GM12891 (cell line): Measurements from ENCODE around the gene DNMT1.

Source experiments
- DNase-seq: peaks from one replicate; pipeline ENCODE4 v3.0.0; 2011; ENCODE audit warnings: low spot score; ENCODE audit not compliant: insufficient read length
- FAIRE-seq: peaks from 2 replicates; lab custom pipeline; 2011; peaks lifted over from hg19 to GRCh38; lab: Jason Lieb, UNC
- PAX5 ChIP-seq: IDR thresholded peaks from 2 replicates; pipeline ENCODE4 v1.6.1; 2011; ENCODE audit warnings: low read length, moderate library complexity, mild to moderate bottlenecking; ENCODE audit not compliant: insufficient read depth, severe bottlenecking
- POLR2A ChIP-seq: IDR thresholded peaks from 2 replicates; pipeline ENCODE4 v1.6.1; 2011; ENCODE audit warnings: low read depth, low read length, control low read depth
- POLR2AphosphoS5 ChIP-seq: IDR thresholded peaks from 2 replicates; pipeline ENCODE4 v1.6.1; 2011; ENCODE audit warnings: low read depth, low read length, control low read depth
- POU2F2 ChIP-seq: IDR thresholded peaks from 2 replicates; pipeline ENCODE4 v1.6.1; 2011; ENCODE audit warnings: low read depth, mild to moderate bottlenecking, control low read depth, low read length, moderate library complexity
- SPI1 ChIP-seq: IDR thresholded peaks from 2 replicates; pipeline ENCODE4 v1.6.1; 2011; ENCODE audit warnings: low read depth, low read length, control low read depth
- TAF1 ChIP-seq: IDR thresholded peaks from 2 replicates; pipeline ENCODE4 v1.6.1; 2011; ENCODE audit warnings: low read depth, low read length, control low read depth

Gene DNMT1

DNA sequence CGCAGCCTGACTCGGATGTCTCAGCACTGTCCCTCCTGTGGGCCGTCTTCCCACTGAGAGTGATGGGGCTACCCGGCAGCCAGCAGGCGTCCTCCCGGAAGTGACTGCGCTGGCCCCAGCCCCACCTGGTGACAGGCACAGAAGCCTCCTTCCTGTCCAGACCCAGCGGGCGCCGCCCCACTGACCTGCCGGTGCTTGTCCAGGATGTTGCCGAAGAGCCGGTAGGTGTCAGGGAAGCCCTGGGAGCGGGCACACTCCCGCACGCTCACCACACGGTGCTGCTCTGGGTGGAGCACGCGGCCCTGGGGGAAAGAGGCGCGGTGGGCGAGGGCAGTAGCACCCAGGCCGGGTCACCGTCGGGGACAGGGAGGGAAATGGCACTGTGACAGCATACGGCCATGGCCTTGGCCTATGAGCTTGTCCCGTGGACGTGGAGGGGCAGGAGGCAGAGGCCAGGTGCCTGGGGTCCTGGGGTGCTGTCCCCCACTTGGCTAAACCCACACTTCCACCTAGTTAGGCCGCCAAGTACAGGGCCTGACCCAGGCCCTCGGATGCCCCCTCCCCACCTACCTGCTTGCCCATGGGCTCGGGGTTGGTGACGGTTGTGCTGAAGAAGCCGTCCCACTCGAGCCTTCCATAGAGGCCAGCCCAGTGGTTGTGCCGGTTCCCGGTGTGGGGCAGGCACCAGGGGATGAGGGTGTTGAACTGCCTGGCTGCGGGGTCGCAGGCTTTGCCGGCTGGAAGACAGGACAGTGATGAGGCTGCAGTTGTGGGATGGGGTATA is 59.0 kb downstream of the DNMT1 start:
- DNase-seq (no peak), FAIRE-seq (no peak)
- no peak for TF ChIP-seq POLR2A
- no peak for TF ChIP-seq POU2F2
- no peak for TF ChIP-seq TAF1

DNA sequence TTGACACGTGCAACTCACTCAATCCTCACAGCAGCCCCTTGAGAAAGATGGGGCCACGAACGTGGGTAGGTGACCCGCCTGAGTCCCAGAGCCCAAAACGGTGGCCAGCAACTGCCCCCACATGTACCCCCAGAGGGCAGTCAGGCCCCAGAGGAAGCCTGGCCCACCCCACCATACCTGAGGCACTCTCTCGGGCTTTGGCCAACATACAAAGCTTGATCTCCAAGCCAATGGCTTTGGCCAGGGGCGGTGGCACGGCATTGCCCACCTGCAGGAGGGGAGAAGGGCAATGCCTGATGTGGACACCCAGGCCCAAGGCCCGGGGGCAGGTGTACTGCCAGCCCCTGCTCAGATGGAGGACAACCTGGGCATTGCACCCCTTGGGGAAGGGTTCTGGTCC is 60.7 kb downstream of the DNMT1 start:
- FAIRE-seq (no peak), DNase-seq (no peak)
- no peak for TF ChIP-seq TAF1
- no peak for TF ChIP-seq POLR2AphosphoS5
- TF ChIP-seq SPI1, result no peak
- no peak for TF ChIP-seq PAX5
- no peak for TF ChIP-seq POLR2A
- TF ChIP-seq POU2F2, result no peak

DNA sequence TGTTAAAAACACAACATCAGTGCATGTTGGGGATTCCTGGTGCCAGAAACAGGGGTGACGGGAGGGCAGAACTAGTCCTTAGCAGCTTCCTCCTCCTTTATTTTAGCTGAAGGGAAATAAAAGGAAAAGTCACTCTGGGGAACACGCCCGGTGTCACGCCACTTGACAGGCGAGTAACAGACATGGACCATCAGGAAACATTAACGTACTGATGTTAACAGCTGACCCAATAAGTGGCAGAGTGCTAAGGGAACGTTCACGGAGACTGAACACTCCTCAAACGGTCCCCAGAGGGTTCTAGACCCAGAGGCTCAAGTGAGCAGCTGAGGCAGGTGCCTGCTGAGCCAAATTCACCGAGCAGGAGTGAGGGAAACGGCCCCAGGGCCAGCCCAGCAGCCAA is 61.2 kb downstream of the DNMT1 start:
- FAIRE-seq (no peak), DNase-seq (no peak)
- TF ChIP-seq PAX5, result no peak
- no peak for TF ChIP-seq TAF1
- TF ChIP-seq POU2F2, result no peak
- TF ChIP-seq POLR2AphosphoS5, result no peak

DNA sequence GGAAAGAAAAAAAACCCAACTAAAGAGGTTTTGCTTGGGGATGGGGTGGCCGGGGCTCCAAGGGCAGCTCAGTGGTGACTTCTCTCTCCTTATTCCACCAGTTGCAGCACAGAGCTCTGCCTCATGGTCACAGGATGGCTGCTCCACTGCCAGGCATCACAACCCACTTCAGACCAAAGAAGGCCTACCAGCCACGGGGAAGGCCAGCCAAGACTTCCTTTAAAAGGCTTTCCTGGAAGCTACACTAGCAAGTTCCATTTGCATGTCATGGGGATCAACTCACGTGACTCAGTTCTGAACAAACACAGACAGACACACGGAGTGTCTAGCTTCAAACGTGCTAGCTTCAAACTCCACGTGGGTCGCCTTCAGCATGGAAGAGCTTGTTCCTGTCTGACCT is 61.8 kb downstream of the DNMT1 start:
- FAIRE-seq, result no peak
- DNase-seq, result no peak
- TF ChIP-seq PAX5 (no peak), POLR2A (no peak), POU2F2 (no peak), POLR2AphosphoS5 (no peak), TAF1 (no peak), SPI1 (no peak)

DNA sequence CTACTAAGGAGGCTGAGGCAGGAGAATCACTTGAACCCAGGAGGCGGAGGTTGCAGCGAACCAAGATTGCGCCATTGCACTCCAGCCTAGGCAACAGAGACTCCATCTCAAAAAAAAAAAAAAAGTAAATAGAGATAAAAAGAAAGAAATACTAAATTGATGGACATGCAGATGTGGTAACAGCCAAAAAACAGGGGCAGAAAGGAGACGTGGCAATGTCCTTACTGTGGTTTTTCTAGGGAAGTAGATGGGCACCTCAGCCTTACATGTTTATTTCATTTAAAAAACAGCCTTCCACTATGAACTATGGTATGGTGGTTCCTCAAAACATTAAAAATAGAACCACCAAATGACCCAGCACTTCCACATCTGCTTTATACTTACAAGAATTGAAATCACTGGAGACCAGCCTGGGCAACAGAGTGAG is 68.5 kb downstream of the DNMT1 start:
- no peak for TF ChIP-seq POLR2AphosphoS5
- 0 out of 2 replicates have a peak, but pooled peaks have one; percentile 1 for TF ChIP-seq SPI1
- TF ChIP-seq PAX5, result no peak
- DNase-seq (no peak), FAIRE-seq (no peak)

DNA sequence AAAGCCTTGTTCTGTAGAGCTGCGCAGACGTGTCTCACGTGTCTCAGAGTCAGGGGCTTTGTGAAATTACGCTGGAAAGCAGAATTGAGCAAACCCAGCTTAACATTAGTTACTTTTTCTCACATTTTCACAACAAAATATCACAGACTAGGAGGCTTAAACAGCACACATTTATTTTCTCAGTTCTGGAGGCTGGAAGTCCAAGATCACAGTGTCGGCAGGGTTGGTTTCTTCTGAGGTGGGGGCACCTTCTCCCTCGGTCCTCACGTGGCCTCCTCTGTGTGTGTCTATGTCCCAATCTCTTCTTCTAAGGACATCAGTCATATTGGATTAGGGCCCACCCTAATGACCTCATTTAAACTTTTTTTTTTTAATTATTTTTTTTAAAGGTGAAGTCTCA is 70.3 kb downstream of the DNMT1 start:
- FAIRE-seq (no peak), DNase-seq (no peak)
- TF ChIP-seq POU2F2 (no peak), PAX5 (no peak)

DNA sequence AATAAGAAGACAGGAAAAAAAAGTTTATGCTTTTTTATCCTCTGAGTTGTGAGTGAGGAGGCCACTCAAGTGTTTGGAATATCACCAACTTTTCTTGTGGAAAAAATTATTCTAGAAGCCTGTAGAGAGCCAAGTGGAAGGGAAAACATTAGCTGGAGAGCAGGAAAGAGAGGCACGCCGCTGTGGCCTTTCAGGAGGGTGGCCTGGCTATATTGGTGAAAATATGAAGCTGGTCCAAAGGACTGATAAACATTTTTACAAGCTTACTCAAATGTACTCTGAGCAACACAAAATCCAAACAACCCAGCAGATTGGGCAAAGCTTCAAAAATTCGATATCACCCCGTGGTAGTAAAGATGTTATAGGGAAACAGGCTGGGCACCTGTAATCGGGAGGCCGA is 72.7 kb downstream of the DNMT1 start:
- DNase-seq, result no peak
- no peak for FAIRE-seq
- TF ChIP-seq TAF1 (no peak), PAX5 (no peak), SPI1 (no peak), POLR2AphosphoS5 (no peak), POLR2A (no peak), POU2F2 (no peak)

DNA sequence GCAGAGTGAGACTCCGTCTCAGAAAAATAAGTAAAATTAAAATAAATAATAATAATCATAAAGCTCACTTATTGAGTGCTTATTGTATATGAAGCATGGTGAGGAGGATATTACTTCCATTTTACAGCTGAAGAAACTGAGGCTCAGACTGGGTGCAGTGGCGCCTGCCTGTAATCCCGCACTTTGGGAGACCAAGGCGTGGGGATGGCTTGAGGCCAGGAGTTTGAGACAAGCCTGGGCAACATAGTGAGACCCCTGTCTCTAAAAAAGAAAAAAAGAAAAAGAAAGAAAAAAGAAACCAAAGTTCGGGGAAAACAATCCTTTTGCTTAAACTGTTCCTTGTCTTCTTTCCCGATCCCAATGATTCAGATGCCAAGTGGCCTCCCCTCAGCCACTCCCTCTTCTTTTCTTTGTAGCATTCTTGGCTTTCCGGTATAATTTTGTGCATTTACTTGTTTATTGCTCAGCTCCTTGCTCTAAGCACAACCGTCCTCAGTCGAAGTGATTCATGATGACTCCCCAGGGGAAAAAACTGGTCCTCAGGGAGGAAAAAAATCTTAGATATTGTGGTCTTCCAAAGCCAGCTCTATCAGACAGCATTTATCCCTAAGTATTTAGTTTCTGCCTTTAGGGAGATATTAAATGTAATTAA is 74.1 kb downstream of the DNMT1 start:
- no peak for FAIRE-seq
- DNase-seq, result no peak
- TF ChIP-seq PAX5 (no peak), SPI1 (no peak), POLR2AphosphoS5 (no peak), POU2F2 (no peak), TAF1 (no peak), POLR2A (no peak)

DNA sequence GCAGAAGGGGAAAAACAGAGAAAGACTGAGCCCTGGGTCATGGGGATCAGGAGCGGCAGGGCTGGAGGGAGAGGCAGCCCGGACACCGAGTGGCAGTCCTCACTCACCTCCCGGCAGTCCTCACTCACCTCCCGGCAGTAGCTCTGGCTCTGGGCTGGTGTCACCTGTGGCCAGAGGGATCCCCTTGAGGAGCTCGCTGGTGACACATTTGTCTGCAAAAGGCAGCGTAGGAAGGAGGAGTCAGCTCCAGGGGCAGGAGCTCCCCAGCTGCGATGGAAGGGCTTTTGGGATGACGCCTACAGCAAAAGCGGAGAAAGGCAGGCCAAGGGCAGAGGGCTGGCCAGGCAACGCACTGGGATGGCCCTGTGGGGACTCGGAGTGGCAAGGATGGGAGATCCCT is 75.8 kb downstream of the DNMT1 start:
- no peak for TF ChIP-seq POLR2A
- no peak for TF ChIP-seq PAX5
- no peak for TF ChIP-seq SPI1
- TF ChIP-seq POLR2AphosphoS5, result no peak
- TF ChIP-seq TAF1, result no peak
- TF ChIP-seq POU2F2, result no peak
- no peak for FAIRE-seq
- no peak for DNase-seq
